Transverse colon (tissue), 3 donors: ENCODE results near the gene ELF2.

Source experiments
- EP300 ChIP-seq: sonication (generic); formaldehyde crosslinking; IDR thresholded peaks from one replicate; pipeline ENCODE4 v1.6.1; 2017; ENCODE audit warnings: antibody characterized with exemption, low read depth
- TF ChIP-seq, protein P1 (sequence below), 5 experiments: fragments of 200-600 bp in 3 of 5; fragments of 450-650 bp in 2 of 5; sonication (generic) in 3 of 5; IDR thresholded peaks; 1 replicate in 2 of 5; 2 replicates in 3 of 5; pipeline ENCODE4 v1.5.1; 2016 to 2017; ENCODE audit warnings: antibody characterized with exemption in 5 of 5, inconsistent platforms in 3 of 5, mild to moderate bottlenecking in 2 of 5, moderate library complexity in 1 of 5

DNA sequence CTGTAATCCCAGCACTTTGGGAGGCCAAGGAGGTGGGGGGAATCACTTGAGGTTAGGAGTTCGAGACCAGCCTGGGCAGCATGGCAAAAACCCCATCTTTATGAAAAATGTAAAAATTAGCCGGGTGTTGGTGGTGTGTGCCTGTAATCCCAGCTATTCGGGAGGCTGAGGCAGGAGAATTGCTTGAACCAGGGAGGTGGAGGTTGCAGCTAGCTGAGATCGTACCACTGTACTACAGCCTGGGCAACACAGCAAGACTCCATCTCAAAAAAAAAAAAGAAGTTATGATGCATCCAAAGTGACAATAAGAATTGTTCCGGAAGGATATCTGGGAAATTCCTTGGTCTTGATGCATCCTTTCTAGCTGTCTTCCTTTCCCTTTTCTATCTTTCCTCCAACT lies 154.2 kb downstream of the ELF2 start:
- no peak for TF ChIP-seq EP300
- TF ChIP-seq, protein P1, sequence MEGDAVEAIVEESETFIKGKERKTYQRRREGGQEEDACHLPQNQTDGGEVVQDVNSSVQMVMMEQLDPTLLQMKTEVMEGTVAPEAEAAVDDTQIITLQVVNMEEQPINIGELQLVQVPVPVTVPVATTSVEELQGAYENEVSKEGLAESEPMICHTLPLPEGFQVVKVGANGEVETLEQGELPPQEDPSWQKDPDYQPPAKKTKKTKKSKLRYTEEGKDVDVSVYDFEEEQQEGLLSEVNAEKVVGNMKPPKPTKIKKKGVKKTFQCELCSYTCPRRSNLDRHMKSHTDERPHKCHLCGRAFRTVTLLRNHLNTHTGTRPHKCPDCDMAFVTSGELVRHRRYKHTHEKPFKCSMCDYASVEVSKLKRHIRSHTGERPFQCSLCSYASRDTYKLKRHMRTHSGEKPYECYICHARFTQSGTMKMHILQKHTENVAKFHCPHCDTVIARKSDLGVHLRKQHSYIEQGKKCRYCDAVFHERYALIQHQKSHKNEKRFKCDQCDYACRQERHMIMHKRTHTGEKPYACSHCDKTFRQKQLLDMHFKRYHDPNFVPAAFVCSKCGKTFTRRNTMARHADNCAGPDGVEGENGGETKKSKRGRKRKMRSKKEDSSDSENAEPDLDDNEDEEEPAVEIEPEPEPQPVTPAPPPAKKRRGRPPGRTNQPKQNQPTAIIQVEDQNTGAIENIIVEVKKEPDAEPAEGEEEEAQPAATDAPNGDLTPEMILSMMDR (IDR thresholded peaks at IDR 0.05) = no peak
